ENCODE data around the gene TMEM239. TPM values are rescaled to one million over a fixed set of nuclear protein-coding genes. Genes with fewer than 3 reads are reported as not detected.

The TMEM239 gene
- total RNA-seq, 2 donors from 2014 or later: not detected

GRCh38 chr20:2793471-2793870 lies 22.7 kb upstream of the TMEM239 start:
- no peak for DNase-seq (ENCODE audit: low spot score)
- H3K36me3 ChIP-seq: no peaks in the 10 kb centered on the region
- no peaks in the 10 kb centered on the region for H3K4me1 ChIP-seq (replicated peaks)
- H3K4me3 ChIP-seq: no peak overlapping the region
- H3K9me3 ChIP-seq: no peaks in the 10 kb centered on the region
- 86% methylated on average over 6 of the region's 6 CpGs for WGBS
- no peak overlapping the region for H3K27ac ChIP-seq
- no peaks in the 10 kb centered on the region for H3K27me3 ChIP-seq (replicated peaks; ENCODE audit: insufficient read depth)
- intact Hi-C loops (cut with DNase I): no loop called here
- TF ChIP-seq POLR2AphosphoS5 (IDR thresholded peaks at IDR 0.05) (no peak), POLR2A (IDR thresholded peaks at IDR 0.05) (no peak), CTCF (IDR thresholded peaks at IDR 0.05) (no peak)

- no peak for TF ChIP-seq POLR2A (IDR thresholded peaks at IDR 0.05)
- TF ChIP-seq CTCF (IDR thresholded peaks at IDR 0.05): no peak
- no peak for TF ChIP-seq POLR2AphosphoS5 (IDR thresholded peaks at IDR 0.05)
- WGBS: 86% methylated on average over 23 of the region's 23 CpGs
- Histone ChIP-seq H3K9me3 (no peaks in the 10 kb centered on the region), H3K27me3 (replicated peaks; ENCODE audit: insufficient read depth) (no peaks in the 10 kb centered on the region), H3K36me3 (no peaks in the 10 kb centered on the region), H3K4me3 (no peak overlapping the region), H3K27ac (no peak overlapping the region), H3K4me1 (replicated peaks) (no peaks in the 10 kb centered on the region)
- intact Hi-C loops (cut with DNase I): no loop called here
- DNase-seq (ENCODE audit: low spot score): no peak
Measured at GRCh38 chr20:2794202-2794748, 21.9 kb upstream of the TMEM239 start.

GRCh38 chr20:2794866-2795447 lies 21.2 kb upstream of the TMEM239 start:
- H3K9me3 ChIP-seq: no peaks in the 10 kb centered on the region
- TF ChIP-seq POLR2A (IDR thresholded peaks at IDR 0.05): no peak
- no peak for TF ChIP-seq CTCF (IDR thresholded peaks at IDR 0.05)
- TF ChIP-seq POLR2AphosphoS5 (IDR thresholded peaks at IDR 0.05): no peak
- intact Hi-C loops (cut with DNase I): no loop called here
- no peak overlapping the region for H3K27ac ChIP-seq
- H3K4me3 ChIP-seq: no peak overlapping the region
- no peaks in the 10 kb centered on the region for H3K27me3 ChIP-seq (replicated peaks; ENCODE audit: insufficient read depth)
- DNase-seq (ENCODE audit: low spot score): no peak
- no peaks in the 10 kb centered on the region for H3K4me1 ChIP-seq (replicated peaks)
- WGBS: 81% methylated on average over 11 of the region's 11 CpGs
- no peaks in the 10 kb centered on the region for H3K36me3 ChIP-seq

- no peaks in the 10 kb centered on the region for H3K36me3 ChIP-seq
- H3K9me3 ChIP-seq: no peaks in the 10 kb centered on the region
- no peak for DNase-seq (ENCODE audit: low spot score)
- no peak for TF ChIP-seq CTCF (IDR thresholded peaks at IDR 0.05)
- intact Hi-C loops (cut with DNase I): no loop called here
- no peak overlapping the region for H3K27ac ChIP-seq
- WGBS: 85% methylated on average over 24 of the region's 24 CpGs
- no peaks in the 10 kb centered on the region for H3K27me3 ChIP-seq (replicated peaks; ENCODE audit: insufficient read depth)
- no peaks in the 10 kb centered on the region for H3K4me1 ChIP-seq (replicated peaks)
- H3K4me3 ChIP-seq: no peak overlapping the region
Measured at GRCh38 chr20:2795451-2795850, 20.7 kb upstream of the TMEM239 start.

- no peak overlapping the region for H3K27ac ChIP-seq
- no peaks in the 10 kb centered on the region for H3K36me3 ChIP-seq
- no peaks in the 10 kb centered on the region for H3K9me3 ChIP-seq
- H3K4me1 ChIP-seq (replicated peaks): no peaks in the 10 kb centered on the region
- 91% methylated on average over 20 of the region's 20 CpGs for WGBS
- no peak for DNase-seq (ENCODE audit: low spot score)
- intact Hi-C loops (cut with DNase I): no loop called here
- TF ChIP-seq POLR2AphosphoS5 (IDR thresholded peaks at IDR 0.05) (no peak), POLR2A (IDR thresholded peaks at IDR 0.05) (no peak), CTCF (IDR thresholded peaks at IDR 0.05) (no peak)
- H3K4me3 ChIP-seq: no peak overlapping the region
- no peaks in the 10 kb centered on the region for H3K27me3 ChIP-seq (replicated peaks; ENCODE audit: insufficient read depth)
Measured at GRCh38 chr20:2796011-2796660, 20.0 kb upstream of the TMEM239 start.
